GM21423 (cell line): Measurements from ENCODE around the gene PCDH12.

Experiments used
- ATAC-seq: cut with Tn5 transposase; IDR thresholded peaks from one replicate; pipeline ENCODE4 v1.9.1; 2021; ENCODE audit warnings: mild to moderate bottlenecking, moderate library complexity; ENCODE audit not compliant: unreplicated experiment

PCDH12 gene

DNA sequence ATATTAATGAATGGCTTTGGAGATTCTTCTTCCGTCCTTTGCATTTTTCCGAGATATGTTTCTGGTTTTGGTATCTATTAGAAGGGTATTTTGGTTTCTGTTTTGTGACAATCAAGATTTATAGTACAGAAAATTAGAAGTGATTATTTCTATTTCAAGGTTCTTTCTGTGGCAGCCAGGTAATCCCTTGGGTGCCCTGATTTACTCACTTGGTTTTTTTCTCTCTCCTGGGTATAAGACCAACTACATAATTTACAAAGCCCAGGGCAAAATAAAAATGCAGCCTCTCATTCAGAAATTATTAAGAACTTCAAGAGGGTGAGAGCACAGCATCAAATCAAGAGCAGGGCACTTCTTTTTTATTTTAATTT is 8.9 kb upstream of the PCDH12 start:
- no peak for ATAC-seq

DNA sequence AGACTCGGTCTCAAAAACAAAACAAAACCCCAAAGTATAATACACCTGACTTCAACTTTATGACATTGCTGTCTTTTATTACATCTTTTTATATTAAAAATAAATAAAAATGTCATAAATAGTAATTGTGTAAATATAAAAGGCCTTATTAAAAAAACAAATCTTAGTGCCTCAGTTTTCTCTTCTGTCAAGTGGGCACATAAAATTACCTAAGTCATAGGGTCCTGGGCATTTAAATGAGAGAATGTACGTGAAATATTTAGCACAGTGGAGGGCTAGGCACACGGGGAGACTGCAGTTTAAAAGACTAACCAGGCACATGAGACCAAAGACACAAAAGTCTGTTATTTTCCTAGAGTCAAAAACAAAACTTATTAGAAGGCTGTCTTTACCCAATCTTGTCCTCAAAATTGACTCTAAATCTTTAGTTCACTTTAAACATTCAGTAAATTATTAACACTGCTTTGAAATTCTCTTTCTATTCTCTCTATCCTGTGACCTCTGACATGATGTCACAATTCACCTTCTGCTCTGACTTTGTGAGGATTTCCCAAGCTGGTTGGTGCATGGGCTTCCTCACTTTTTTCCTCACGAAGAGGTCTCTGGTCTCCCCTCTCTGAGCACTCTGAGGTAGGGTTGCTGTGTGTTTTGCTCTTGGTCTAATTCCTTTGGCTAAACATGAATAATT is 8.4 kb upstream of the PCDH12 start:
- ATAC-seq: no peak

DNA sequence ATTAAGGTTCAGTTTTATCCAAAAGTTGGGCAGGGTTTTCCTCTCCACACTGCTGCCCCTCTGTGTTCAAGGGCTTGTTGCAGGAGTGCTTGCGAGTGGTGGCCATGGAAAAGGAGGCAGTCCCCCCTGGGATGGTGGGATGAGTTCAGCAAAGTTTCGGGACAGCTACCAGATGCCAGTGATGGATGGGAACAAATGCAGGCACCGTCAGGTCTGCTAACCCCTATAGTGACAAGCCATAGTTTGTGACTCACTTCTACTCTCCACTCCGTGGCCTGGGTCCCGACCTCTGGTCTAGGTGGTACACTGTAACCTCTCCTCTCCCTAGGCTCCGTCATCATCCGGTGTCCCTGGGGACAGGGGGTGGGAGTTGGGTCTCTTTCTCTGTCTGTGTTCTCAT is 7.1 kb upstream of the PCDH12 start:
- no peak for ATAC-seq

DNA sequence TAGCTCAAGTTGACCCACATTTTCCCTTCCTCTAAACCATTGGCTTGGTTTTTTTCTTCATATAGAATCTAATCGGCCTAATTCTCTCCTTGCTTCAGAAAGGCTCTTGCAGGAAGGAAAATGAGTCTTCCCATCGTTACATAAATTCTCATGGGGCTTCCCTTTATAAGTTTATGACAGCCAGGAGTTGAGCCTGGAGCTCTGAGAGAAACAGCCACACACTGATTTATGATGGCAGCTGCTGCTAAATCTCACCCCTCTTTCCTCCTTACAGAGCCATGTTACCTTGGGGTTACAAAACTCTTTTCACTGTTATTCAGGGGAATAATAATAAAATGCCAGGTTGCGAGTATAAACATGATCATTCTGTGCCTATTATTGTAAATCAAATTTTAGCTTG is 5.7 kb upstream of the PCDH12 start:
- ATAC-seq: no peak

DNA sequence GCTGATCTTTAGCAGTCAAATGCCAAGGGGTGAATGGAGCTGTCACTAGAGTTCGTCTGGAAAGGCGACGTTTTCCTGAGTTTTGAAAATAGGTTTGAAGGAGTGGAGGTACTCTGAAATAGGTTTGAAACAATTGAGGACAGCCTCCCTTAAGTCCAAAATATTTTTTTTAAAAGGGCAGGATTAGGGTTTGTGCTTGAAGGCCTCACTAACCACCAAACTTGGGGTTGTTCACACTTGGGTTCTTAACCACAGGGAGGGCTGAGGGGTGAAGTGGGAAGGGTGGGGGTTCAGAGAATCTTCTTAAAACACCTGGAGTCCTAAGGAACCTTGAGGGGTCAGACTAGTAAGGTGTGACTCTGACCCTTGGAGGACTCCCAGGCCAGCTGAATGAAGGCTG is 3.5 kb upstream of the PCDH12 start:
- no peak for ATAC-seq

DNA sequence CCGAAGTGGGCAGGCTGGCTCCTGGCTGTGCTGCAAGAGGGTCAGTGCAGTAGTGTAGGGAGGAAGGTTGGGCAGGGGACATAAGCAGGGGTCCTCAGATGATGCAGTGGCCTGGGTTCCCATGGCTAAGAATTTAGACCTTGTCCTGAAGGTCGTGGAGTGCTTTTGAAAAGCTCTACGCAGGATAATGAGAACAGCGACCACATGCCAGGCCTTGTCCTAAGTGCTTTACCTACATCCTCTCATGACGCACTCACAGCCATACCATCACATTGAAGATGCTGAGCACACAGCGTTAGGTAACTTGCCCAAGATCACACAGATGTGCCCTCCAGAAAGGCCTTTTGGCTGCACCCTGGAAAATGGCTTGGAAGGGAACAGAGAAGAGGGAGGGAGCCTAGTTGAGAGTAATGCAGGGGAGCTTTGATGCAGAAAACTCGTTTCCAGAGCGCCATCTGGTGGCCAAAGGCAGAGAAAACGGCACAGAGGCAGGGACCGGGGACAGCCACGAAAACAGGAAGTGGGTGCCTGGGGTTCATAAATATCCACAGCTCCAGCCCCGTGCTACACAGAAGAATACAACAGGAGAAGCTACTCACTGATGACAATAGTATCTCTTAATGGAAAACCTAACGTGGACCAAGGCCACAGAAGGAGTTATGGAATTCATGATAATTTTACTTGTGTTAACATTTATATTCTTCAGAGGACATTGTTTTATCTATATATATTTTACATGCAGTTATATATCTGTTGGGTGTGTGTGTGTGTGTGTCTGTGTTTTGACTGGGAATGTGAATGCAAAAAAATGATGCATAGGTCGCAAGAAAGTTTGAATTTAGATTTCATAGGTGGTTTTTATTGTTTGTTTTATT is 2.7 kb upstream of the PCDH12 start:
- peak; percentile 92 for ATAC-seq

DNA sequence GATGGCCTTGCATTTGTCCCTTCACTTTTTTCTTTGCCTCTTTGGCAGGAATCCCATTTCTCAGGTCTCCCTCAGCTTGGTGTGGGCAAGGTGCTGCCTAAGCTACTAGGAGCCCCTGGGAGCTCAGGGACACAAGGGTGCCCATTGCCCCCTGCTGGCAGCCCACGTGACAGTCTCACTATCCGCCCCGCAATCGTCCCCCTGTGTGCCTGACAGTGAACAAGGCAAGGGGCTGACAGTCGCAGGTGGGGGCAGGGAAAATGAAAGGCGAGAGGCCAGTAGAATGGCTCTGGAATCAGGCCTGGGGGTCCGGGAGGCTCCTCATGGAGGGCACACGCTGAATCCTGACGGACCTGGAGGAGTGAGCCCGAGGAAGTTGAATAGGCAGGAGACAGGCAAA is 2.0 kb upstream of the PCDH12 start:
- ATAC-seq: no peak

DNA sequence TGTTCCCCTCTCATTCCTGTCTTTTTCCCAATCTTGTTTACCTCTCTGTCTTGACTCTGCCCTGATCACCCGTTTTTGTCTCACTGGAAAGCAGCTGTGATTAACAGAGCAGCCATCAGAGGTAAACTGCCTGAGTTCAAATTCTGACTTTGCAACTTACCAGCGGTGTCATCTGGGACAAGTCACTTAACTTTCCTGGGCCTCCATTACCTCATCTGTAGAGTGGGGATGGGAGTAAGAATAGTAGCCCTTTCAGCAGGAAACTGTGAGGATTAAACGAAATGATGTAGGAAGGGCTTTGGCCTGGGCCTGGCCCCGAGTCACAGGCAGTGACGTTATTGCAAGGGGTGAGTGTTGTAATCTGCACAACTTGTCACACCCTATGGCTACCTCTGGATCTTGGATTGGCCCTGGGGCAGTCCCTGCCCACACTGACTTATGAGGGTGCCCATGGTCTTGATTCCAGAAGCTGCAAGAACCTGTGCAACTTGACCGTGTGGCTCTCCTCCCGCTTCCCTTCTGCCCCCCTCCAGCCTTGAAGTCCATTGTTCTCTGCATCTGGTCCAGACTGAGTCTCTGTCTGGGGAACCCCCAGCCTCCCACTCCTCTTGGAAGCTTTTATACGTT is 657 bp upstream of the PCDH12 start:
- ATAC-seq: no peak

DNA sequence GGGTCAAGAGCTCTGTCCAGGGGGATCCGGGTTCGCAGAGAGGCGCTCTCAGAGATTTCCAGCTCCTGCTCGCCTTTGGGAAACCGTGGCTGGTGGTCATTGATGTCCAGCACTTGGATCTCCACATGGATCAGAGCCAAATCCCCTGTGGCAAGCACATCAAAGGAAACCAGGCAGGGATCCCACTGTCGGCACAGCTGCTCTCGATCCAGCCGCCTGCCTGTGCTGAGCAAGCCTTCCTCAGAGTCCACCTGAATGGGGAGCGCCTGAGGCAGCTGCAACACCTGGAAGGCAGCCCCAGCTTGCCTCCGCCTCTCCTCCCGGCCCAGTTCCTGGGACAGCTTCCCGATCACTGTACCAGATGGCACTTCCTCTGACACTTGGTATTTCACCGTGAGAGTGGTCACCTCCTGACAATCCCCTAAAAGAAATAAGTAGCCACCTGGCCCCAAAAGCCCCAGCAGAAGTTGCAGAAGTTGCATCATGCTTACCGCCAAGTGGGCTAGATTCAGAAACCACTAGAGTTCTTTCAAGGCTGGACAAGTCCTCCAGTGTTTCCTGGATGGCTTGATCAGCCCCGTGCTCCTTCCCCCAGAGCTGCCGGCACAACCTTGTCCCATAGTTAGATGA is 520 bp downstream of the PCDH12 start:
- ATAC-seq: no peak

DNA sequence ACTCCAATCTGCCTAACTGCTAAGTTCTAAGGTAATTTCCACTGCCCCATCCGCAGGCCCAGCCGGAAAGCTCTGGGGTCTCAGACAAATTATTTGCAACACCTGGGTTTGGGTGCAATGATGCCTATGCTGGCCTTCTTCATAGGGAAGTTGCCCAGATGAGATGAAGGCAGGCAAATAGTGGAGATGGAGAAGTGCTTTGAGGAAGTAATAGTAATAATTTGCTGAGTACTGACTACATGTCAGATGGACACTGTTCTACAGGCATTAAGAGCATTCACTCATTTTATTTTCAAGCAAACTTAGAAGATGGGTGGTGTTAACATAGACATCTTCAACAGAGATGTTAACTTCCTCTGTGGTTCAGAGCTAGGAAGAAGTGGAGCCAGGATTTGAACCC is 3.8 kb downstream of the PCDH12 start:
- no peak for ATAC-seq

DNA sequence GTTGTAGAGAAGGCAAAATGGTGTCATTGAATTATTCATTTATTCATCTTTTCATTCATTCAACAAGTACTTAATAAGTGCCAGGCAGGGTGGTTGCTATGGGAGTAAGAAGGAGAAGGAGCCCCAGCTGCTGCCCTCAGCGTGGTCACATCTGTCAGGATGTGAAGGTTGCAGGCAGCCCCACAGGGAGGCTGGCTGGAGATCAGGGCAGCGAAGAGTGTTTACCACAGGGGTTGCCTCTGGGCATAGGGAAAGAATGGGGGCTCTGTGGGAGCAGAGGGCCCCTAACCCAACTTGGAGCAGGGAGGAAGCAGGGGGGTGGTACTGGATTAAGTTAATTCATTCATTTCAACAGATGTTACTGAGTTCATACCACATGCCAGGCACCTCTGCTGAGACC is 6.0 kb downstream of the PCDH12 start:
- no peak for ATAC-seq

DNA sequence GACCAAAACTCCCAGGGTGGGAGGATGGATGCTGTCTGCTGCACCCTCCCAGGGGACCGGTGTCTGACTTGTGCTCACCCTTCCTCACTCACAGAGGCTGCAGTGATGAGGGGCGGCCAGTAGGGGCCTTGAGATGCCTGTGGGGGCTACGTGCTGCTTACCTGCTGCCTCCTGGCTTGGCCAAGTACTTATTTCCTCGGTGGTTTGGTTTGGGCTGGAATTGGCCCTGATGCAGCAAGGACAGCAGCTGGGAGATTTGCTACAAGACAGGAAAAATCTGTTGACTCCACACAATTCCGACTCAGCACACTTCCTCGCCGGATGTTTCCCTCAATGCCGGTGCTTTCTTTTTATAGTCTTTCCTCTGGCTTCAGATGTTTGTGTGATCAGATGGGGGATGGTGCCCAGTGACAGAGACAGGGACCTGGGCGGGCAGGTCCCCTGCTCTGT is 6.6 kb downstream of the PCDH12 start:
- ATAC-seq: peak; percentile 88

DNA sequence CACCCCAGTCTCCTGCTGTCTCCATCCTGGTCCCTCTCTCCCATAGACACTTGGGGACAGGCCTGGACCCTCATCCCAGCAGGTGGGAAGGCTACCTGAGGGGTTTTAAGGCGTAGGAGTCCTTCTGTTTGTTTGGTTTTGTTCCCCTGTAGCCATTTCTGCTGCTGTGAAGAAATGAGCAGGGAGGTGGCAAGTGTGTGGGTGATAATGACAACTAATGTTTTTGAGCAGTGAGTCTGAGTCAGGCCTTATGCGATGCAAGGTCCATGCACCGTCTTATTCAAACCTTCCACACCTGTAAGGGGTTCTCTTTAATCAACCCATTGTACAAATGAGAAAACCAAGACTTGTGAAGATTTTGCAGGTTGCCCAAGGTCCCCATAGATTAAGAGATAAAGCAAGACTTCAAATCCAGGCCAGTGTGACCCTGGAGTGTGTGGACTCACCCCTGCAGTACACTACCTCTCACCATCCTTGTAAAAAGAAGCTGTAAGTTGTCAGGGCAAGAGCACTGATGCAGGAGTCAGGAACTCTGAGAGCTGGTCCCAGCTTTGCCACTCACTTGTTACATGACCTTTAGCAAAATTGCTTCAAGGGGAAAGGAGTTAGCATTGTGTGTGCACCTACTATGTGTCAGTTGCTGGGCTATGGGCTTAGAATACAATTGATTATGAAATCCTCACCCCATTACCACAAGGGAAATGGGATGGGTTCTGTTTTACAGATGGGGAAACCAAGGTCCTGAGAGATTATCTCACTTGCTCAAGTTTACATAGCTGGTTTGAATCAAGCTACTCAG is 7.6 kb downstream of the PCDH12 start:
- no peak for ATAC-seq

DNA sequence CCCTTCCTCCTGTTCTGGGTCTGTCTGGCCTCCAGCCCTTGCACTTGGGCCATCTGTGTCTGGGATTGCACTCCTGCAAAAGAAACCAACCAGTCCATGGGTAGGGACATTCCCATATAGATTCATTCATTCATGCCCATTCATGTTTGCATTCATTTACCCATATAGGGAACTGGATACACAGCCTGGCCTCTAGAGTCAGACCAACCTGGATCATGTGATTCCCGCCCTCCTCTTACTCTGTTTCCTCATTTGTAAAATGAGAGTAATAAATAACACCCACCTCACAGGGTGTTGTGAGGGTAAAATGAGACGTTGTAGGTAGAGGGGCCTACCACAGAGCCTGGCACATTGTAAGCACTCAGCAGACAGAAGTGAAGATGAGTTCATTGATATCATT is 8.5 kb downstream of the PCDH12 start:
- ATAC-seq: no peak

DNA sequence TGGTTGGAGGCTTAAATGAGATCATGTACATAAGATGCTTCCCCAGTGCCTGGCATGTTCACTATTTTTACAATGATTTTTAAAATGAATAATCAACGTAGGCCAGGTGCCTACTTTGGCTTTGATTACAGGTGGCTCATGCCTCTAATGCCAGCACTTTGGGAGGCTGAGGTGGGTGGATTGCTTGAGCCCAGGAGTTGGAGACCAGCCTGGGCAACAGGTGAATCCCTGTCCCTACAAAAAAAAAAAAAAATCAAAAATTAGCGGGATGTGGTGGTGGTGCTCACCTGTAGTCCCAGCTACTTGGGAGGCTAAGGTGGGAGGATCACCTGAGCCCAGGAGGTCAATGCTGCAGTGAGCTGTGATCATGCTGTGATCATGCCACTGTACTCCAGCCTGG is 9.2 kb downstream of the PCDH12 start:
- no peak for ATAC-seq

DNA sequence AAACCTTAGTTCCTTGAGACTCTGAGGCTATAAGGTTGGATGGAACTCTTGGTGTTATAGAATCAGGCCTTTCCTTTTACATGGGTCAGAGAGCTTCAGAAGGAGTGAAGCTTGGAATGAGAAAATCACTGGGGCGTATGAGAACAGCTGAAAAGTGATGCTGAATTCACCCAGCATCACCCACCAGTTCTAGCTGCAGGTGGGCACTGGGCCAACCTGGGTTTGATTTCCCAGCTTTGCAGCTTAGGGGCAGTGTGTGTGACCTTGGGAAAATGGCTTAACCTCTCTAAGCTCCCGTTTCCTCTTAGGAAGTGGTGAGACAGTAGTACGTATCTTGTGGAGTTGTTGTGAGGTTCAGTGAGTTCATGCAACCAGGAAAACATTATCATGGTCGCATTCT is 10.7 kb downstream of the PCDH12 start:
- ATAC-seq: no peak

DNA sequence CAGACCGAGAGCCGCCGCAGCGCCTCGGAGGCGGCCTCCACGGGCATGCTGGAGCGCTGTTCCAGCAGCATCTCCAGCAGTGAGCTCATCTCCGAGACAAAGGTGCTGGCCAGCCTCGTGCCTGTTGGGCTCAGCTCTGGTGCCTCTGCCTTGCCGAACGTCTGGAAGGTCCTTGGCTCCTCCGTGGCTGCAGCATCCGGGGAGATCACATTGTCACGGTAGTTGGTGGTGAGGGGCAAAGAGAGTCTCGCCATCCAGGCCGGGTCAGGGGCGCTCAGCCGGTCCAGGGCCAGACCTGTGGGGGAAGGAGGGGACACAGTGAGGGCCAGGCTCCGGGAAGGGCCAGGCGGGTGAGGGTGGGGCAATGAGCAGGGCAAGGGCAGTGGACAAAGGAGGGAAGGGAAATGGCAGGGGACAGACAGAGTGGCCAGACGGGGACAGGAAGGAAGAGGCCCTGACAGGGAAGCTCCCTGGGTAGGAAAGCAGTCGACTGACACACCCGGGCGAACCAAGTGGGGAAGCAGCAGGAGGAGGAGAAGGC is 12.4 kb downstream of the PCDH12 start:
- no peak for ATAC-seq

DNA sequence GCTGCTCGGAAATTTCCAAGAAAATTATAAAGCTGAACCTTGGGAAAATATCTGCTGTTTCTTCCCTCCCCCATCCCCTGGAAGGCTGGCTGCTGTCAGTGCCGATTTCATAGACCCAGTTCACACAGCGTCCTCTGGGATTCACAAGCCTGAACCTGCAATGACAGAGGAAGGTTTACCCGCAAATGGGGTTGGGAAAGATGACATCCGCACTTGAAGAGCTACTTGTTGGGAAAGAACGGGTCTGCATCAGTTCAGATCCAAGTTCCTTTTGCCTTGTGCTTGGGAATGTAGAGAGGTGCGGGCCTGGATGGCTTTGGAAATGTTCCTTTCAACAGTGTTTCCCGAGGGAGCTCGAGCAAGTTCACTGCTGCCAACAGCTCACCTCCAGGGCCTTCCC is 13.9 kb downstream of the PCDH12 start:
- ATAC-seq: no peak

DNA sequence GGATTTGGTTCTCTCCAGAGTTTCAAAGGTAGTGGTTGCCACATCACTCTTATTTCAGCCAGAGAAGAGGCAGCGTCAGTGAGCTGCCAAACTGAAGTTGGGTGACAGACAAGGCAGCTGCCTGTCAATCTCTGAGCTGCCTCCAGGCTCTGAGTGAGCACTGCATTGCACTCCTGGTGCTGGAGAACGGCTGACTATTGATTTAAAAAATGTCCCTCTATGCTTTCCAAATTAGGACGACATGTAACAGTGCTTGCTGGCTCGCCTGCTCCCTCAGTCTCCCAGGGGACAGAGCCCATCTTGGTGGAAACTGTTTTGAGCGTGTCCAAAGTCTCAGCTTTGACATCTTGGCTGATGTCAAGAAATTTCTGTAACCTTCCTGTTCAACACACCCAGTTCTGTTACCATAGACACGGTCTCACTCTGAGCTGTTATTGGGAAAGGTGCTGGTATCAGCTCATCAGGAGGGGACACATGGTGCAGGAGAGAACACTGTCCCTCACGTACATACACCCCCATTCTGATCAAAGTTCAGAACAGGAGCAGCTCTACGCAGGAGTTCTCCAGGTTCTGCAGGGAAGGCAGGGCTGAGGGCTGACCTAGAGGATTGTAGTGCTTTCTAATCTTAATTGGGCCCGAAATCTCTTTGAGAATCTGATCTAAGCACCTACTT is 15.7 kb downstream of the PCDH12 start:
- ATAC-seq: no peak

DNA sequence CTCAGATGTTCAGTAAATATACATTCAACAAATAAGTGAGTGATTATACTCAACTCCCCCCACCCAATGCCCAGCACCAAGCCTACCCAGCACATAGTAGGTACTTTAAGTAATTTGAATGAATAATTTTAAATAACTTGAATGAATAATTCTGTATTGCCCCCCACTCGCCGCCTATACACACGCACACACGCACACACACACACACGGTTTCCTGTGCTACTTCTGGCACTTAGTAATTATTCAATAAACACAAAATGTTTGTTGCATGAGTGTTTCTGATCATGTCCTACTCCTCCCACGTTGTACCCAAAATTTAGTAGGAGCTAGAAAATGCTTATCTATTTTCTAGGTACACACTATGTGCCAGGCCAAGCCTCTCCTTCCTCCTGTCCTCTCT is 16.2 kb downstream of the PCDH12 start:
- ATAC-seq: no peak
